ENCODE measurements around the gene ST8SIA2.

DNA sequence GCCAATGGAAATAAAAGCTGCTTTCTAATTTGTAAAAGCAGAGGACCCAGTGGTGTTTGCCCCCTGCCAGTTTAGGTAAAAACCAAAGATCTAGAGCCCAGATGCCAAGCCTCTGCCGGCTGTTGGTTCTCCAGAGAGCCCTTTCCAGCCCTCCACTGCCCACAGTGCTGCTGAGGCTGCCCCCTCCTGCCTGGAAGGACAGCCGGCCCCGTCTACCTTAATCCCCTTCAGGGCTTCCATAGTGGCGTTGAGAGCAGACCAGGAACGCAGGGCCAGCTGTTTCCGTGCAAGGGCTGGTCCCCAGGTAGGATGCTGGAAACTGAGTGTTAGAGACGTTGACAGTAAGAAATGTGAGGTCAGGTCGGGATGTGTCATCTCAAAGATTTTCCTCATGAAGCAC is 6.9 kb downstream of the ST8SIA2 start:
- TF ChIP-seq, protein P1, sequence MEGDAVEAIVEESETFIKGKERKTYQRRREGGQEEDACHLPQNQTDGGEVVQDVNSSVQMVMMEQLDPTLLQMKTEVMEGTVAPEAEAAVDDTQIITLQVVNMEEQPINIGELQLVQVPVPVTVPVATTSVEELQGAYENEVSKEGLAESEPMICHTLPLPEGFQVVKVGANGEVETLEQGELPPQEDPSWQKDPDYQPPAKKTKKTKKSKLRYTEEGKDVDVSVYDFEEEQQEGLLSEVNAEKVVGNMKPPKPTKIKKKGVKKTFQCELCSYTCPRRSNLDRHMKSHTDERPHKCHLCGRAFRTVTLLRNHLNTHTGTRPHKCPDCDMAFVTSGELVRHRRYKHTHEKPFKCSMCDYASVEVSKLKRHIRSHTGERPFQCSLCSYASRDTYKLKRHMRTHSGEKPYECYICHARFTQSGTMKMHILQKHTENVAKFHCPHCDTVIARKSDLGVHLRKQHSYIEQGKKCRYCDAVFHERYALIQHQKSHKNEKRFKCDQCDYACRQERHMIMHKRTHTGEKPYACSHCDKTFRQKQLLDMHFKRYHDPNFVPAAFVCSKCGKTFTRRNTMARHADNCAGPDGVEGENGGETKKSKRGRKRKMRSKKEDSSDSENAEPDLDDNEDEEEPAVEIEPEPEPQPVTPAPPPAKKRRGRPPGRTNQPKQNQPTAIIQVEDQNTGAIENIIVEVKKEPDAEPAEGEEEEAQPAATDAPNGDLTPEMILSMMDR (IDR thresholded peaks at IDR 0.05; ENCODE audit: poor library complexity): no peak
- TF ChIP-seq EZH2phosphoT487 (IDR thresholded peaks at IDR 0.05; ENCODE audit: low read depth, severe bottlenecking, unreplicated experiment): no peak
- no peak for TF ChIP-seq EZH2 (IDR thresholded peaks at IDR 0.05; ENCODE audit: borderline replicate concordance)

Measured in hepatocyte (in vitro differentiated cells).